Measurements from ENCODE around the gene BAZ1B.
"Not testable (repeated sequence)": the region's sequence is repeated elsewhere in the genome, so short reads cannot be mapped to it uniquely, and the experiment has no call there.

The BAZ1B gene

GRCh38 chr7:73537051-73537450, 15.0 kb upstream of the BAZ1B start:
- FAIRE-seq = no peak

- FAIRE-seq = no peak
Observed at GRCh38 chr7:73536479-73536878, 14.4 kb upstream of the BAZ1B start.

- not testable (repeated sequence) for FAIRE-seq
Observed at GRCh38 chr7:73535918-73536317, 13.8 kb upstream of the BAZ1B start.

- no peak for FAIRE-seq
Observed at GRCh38 chr7:73533742-73534141, 11.6 kb upstream of the BAZ1B start.

- FAIRE-seq = no peak
Observed at GRCh38 chr7:73532224-73532623, 10.1 kb upstream of the BAZ1B start.

- FAIRE-seq = no peak
Observed at GRCh38 chr7:73530800-73531199, 8.7 kb upstream of the BAZ1B start.

- FAIRE-seq = no peak
Observed at GRCh38 chr7:73526896-73527821, 5.1 kb upstream of the BAZ1B start.

GRCh38 chr7:73526158-73526494, 4.0 kb upstream of the BAZ1B start:
- FAIRE-seq = not testable (repeated sequence)

- FAIRE-seq = no peak
Observed at GRCh38 chr7:73521636-73522104, 423 bp downstream of the BAZ1B start.

GRCh38 chr7:73520673-73521635, 1.1 kb downstream of the BAZ1B start:
- no peak for FAIRE-seq

- no peak for FAIRE-seq
Observed at GRCh38 chr7:73519867-73520672, 2.0 kb downstream of the BAZ1B start.

GRCh38 chr7:73518470-73518869, 3.6 kb downstream of the BAZ1B start:
- FAIRE-seq = no peak

- no peak for FAIRE-seq
Observed at GRCh38 chr7:73517241-73517995, 4.7 kb downstream of the BAZ1B start.

- FAIRE-seq = no peak
Observed at GRCh38 chr7:73515178-73515577, 6.9 kb downstream of the BAZ1B start.

- FAIRE-seq = no peak
Observed at GRCh38 chr7:73512018-73512780, 9.9 kb downstream of the BAZ1B start.

- no peak for FAIRE-seq
Observed at GRCh38 chr7:73509463-73509862, 12.6 kb downstream of the BAZ1B start.

- FAIRE-seq = no peak
Observed at GRCh38 chr7:73507556-73507955, 14.5 kb downstream of the BAZ1B start.

GRCh38 chr7:73504920-73505319, 17.2 kb downstream of the BAZ1B start:
- no peak for FAIRE-seq

- no peak for FAIRE-seq
Observed at GRCh38 chr7:73504017-73504416, 18.1 kb downstream of the BAZ1B start.

GRCh38 chr7:73503229-73503628, 18.9 kb downstream of the BAZ1B start:
- no peak for FAIRE-seq

- no peak for FAIRE-seq
Observed at GRCh38 chr7:73496626-73497025, 25.5 kb downstream of the BAZ1B start.

Measured in G401.6 (cell line).